Measurements from ENCODE around the gene VPS25.
"Not testable (repeated sequence)": the region's sequence is repeated elsewhere in the genome, so short reads cannot be mapped to it uniquely, and the experiment has no call there.

VPS25 gene

GRCh38 chr17:42769964-42770363 is 3.3 kb upstream of the VPS25 start:
- not testable (repeated sequence) for DNase-seq

DNA sequence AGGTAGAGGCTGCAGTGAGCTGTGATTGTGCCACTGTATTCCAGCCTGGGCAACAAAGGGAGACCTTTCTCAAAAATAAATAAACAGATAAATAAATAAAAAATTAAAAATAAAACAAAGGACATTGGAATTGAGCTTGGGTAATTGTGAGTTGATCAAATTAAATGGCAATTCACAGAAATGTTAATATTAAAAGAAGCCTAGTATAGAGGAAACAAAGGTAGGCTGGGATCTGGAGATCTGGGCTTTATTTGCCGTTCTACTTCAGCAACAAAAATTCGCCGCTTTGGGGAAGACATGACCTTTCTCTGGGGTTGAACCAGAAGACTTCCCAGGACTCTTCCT is 332 bp upstream of the VPS25 start:
- DNase-seq = no peak

- no peak for DNase-seq
These were observed 957 bp downstream of the VPS25 start for GRCh38 chr17:42774066-42774745.

DNA sequence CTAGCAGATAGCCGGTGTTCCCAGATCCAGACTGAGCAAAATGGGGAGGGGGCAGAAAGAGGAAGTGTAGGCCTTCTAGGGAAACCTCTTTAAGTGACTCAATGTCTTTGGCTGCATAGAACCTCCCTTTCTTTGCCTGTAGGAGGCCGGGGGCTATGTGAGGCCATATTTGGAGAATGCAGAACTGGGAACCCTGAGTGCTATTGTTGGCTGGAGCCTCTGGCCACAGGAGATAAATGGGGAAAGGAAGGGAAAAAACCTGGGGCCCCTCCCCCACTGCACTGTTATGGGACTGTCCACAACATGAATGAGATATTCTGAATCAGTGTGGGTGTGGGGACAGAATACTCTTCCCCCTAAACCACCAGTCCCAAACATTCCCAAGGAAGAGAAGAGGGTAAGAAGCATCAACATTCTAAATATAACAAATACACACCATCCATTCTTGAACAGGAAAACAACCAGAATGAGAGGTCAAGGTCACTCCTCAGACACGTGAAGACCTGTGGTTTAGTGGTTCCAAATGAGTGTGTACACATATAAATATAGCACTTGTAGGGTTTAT is 2.4 kb downstream of the VPS25 start:
- no peak for DNase-seq

DNA sequence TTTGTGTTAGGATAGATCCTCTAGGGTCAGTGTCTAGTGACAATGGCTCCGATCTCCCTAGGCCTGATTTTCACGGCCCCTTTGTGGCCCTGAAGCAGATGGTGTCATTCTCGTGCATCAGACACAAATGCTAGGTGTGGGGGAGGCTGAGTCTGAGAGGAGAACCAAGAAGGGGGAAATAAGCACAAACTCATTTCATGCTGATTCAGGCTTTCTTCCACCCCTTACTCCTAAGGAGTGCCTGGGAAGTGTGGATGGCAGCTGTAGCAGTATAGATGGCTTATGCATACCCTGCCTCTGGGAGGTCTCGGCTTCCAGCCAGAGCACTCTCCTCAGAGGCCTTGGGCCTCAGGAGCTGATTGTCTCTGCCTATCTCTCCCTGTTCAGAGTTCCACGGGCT is 5.3 kb downstream of the VPS25 start:
- no peak for DNase-seq

GRCh38 chr17:42779304-42779935 is 6.2 kb downstream of the VPS25 start:
- DNase-seq = no peak

- no peak for DNase-seq
These were observed 6.9 kb downstream of the VPS25 start, which contains the start of gene WNK4 for GRCh38 chr17:42779936-42780850. TSS of gene WNK4 (plus strand) at chr17:42780610. CDS start at chr17:42780699, 89 bp downstream.

- DNase-seq = no peak
These were observed 7.8 kb downstream of the VPS25 start for GRCh38 chr17:42780851-42781638.

GRCh38 chr17:42781639-42782165 is 8.5 kb downstream of the VPS25 start:
- no peak for DNase-seq

- no peak for DNase-seq
These were observed 9.2 kb downstream of the VPS25 start for GRCh38 chr17:42782166-42783061.

DNA sequence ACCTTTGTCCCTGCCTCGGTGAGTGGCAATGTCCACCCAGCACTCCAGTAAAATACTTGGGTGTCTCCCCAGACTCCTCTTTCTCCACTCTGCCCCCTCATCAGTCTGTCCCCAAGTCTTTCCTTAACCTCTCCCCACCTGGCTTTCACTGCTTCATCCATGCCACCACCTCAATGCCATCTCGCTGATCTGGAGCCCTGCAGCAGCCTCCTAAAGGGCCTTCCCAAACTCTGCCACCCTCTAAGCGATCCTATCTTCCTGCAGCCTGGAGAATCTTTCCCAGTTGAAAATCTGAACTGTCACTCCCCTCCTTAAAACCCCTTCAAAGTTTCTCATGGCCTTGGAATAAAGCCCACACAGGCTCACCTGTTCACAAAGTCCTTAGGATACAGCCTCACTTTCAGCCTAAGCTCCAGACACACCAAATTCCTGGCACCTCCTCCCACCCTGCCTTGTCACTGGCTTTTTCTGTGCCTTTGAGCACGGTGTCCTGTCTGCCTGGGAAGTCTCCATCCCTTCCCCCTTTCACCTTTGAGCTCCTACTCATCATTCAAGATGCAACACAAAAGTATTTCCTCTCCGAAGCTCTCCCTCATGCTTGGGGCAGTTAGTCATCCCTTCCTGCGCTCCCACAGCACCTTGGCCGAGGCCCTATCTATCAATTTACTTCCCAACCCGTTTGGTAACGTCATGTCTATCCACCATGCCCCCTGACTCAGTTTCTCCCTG is 10.0 kb downstream of the VPS25 start:
- no peak for DNase-seq

DNA sequence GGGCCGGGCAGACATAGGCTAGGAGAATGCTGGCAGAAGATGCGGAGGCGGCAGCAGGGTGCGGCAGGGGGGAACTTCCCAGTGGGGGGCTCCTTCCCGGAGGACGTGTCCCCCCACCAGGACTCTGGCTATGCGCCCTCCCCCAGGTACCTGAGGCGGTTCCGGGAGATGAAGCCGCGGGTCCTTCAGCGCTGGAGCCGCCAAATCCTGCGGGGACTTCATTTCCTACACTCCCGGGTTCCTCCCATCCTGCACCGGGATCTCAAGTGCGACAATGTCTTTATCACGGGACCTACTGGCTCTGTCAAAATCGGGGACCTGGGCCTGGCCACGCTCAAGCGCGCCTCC is 10.5 kb downstream of the VPS25 start:
- DNase-seq = no peak

GRCh38 chr17:42784409-42784808 is 11.2 kb downstream of the VPS25 start:
- DNase-seq = no peak

GRCh38 chr17:42784811-42785592 is 11.8 kb downstream of the VPS25 start:
- no peak for DNase-seq

GRCh38 chr17:42787266-42787665 is 14.0 kb downstream of the VPS25 start:
- no peak for DNase-seq

DNA sequence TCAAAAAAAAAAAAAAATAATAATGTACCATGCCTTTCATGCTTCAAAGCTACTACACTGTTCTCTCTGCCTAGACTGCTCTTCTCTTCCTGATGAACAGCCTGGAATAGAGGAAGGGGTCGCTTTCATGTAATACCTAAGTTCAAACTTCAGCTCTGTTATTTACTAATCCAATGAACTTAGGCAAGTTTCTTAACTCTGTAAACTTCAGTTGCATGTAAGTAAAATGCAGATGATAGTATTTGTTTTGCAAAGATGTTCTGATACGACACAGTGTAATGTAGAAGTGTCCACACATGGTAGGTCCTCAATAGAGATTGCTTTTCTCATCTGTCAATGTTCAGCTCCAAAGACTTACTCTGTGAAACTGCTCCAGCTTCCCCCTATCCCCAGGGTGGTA is 18.7 kb downstream of the VPS25 start:
- no peak for DNase-seq

GRCh38 chr17:42792545-42792944 is 19.3 kb downstream of the VPS25 start:
- no peak for DNase-seq

DNA sequence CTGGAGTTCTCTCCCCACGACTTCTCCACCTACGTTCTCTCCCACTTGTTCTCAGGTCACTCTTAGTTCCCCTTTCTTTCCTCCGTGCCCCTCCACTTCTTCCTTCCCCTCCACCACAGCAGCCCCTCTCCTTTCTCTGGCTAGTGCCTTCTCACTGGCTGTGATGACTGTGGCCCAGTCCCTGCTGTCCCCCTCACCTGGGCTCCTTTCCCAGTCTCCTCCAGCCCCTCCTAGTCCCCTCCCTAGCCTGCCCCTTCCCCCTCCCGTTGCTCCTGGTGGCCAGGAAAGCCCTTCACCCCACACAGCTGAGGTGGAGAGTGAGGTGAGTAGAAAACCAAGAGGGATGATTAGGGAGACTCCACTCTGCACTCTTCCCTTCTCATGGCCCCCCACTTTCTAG is 21.8 kb downstream of the VPS25 start:
- no peak for DNase-seq

DNA sequence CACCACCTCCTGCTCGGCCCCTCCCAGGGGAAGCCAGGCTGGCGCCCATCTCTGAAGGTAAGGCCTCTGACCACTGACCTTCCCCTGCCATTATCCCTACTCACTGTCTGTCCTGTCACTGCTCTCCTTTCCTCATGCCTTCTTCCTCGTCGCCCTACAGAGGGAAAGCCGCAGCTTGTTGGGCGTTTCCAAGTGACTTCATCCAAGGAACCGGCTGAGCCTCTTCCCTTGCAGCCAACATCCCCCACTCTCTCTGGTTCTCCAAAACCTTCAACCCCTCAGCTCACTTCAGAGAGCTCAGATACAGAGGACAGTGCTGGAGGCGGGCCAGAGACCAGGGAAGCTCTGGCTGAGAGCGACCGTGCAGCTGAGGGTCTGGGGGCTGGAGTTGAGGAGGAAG is 22.2 kb downstream of the VPS25 start:
- DNase-seq = no peak

All from bone marrow (tissue), 2 donors.